Ascending aorta (tissue), 2 donors: ENCODE measurements around the gene RPTOR. TPM values are rescaled to one million over a fixed set of nuclear protein-coding genes. Genes with fewer than 3 reads are reported as not detected.

Experiments
- DNase-seq, 2 donors: peaks; one replicate each; pipeline ENCODE4 v3.0.0-alpha.2; 2019; ENCODE audit warnings: low spot score in 2 of 2
- H3K27ac ChIP-seq, 2 donors: fragments of 200-600 bp; sonication (generic); one replicate each; pipeline ENCODE4 v1.5.1; 2016 to 2017; ENCODE audit warnings: mild to moderate bottlenecking in 1 of 2
- H3K27me3 ChIP-seq: fragments of 200-600 bp; sonication (generic); one replicate; pipeline ENCODE4 v1.5.1; 2017
- H3K36me3 ChIP-seq, 2 donors: fragments of 200-600 bp; sonication (generic); one replicate each; pipeline ENCODE4 v1.5.1; 2016
- H3K4me1 ChIP-seq, 2 donors: fragments of 200-600 bp; sonication (generic); one replicate each; pipeline ENCODE4 v1.5.1; 2016 to 2017; ENCODE audit warnings: mild to moderate bottlenecking in 1 of 2
- H3K4me3 ChIP-seq, 2 donors: fragments of 200-600 bp; sonication (generic); one replicate each; pipeline ENCODE4 v1.5.1; 2016 to 2017; ENCODE audit warnings: mild to moderate bottlenecking in 1 of 2
- H3K9me3 ChIP-seq, 2 donors: fragments of 200-600 bp; sonication (generic); one replicate each; pipeline ENCODE4 v1.5.1; 2016
- intact Hi-C: fragments of 100-400 bp; cut with DNase I; formaldehyde crosslinking; loops from one replicate; pipeline ENCODE4 v1.15.1; 2023
- total RNA-seq: library from RNA; depleted of rRNA; stranded (reverse); fragments of >200 nt; gene quantifications from one replicate; pipeline ENCODE4 v1.1.0, GENCODE V29; 2016
- TF ChIP-seq, protein P1 (sequence below), 3 experiments: fragments of 200-600 bp in 2 of 3; fragments of 450-650 bp in 1 of 3; sonication (generic) in 2 of 3; IDR thresholded peaks; one replicate each; pipeline ENCODE4 v1.5.1; 2016 to 2019; ENCODE audit warnings: antibody characterized with exemption in 3 of 3, mild to moderate bottlenecking in 1 of 3, moderate library complexity in 1 of 3

RPTOR gene
- total RNA-seq, 1 donor from 2014 or later, result 36.1 TPM

DNA sequence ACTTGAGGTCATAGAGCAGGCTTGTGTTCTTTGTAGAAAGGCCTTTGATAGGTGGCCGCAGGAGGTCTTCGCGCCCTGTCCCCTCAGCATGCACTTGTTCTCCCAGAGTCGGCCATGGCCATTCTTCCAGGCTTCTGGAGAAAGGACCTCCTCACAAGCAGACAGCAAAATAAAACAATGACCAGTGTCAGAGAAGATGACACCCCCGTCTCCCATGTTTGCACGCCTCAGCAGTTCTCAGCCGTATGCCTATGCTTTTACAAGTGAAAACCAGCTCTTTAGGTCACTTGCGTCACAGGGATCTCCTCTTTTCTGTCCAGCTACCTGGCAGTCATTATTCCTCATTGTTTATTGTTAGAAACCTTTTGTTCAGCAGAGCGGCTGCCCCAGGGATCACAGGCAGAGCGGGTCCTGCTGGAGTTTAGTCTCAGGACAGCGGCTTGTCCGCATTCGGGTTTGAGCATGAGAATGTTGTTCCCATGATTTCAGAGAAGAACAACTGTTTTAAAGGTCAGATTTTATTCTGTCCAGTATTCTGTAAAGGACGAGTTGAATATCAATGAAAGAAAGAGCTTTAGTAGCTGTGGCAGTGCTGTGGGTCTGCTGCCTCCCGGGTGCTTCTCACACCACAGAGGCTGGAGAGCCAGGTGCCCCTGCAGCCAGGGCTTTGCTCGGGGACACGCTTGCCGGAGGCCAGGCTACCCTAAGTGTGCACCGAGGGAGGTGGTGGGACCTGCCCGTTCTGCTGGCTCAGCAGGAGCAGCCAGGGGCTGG, 123.9 kb downstream of the RPTOR start:
- H3K27ac ChIP-seq, result no peak overlapping the region
- no peaks in the 10 kb centered on the region for H3K27me3 ChIP-seq
- no peaks in the 10 kb centered on the region for H3K36me3 ChIP-seq
- no peak for DNase-seq
- no peak overlapping the region for H3K4me3 ChIP-seq
- no peaks in the 10 kb centered on the region for H3K9me3 ChIP-seq
- TF ChIP-seq, protein P1, sequence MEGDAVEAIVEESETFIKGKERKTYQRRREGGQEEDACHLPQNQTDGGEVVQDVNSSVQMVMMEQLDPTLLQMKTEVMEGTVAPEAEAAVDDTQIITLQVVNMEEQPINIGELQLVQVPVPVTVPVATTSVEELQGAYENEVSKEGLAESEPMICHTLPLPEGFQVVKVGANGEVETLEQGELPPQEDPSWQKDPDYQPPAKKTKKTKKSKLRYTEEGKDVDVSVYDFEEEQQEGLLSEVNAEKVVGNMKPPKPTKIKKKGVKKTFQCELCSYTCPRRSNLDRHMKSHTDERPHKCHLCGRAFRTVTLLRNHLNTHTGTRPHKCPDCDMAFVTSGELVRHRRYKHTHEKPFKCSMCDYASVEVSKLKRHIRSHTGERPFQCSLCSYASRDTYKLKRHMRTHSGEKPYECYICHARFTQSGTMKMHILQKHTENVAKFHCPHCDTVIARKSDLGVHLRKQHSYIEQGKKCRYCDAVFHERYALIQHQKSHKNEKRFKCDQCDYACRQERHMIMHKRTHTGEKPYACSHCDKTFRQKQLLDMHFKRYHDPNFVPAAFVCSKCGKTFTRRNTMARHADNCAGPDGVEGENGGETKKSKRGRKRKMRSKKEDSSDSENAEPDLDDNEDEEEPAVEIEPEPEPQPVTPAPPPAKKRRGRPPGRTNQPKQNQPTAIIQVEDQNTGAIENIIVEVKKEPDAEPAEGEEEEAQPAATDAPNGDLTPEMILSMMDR (IDR thresholded peaks at IDR 0.05), result no peak
- no peaks in the 10 kb centered on the region for H3K4me1 ChIP-seq
- intact Hi-C loops, result no loop called here

DNA sequence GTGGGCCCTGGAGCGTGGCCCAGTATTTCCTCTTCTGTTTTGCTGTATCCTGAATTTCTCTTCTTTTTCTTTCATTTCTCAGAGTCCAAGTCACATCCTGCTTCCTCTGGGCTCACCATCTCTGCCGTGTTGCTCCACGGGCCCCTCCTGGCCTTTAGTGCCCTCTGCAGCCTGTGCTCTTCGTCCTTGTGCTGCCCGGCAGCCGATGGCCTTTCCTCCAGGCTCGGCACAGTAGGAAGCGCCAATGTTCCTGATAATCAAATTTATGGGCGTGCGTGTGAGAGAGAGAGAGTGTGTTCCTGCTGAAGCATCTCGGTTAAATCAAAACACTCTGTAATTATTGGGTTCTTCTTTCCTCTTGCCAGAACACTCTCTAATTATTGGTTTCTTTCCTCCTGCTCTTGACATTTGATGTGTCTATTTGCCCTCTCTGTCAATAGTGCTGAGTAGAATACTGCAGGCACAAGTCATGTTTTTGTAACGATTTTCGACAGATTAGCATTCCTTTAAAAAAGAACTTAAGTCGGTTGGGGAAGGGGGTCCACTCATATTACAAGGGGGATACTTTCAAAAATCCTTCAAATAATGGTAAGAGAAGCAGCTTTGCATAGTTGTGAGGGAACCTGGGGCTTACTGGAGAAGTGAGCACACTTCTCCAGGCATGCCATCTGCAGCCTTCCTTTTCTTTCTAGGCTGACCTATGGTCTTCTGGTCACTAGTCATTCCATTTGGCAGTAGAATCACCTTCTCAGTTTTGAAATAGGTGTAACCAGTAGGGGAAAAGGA, 126.6 kb downstream of the RPTOR start:
- TF ChIP-seq, protein P1 (IDR thresholded peaks at IDR 0.05), result no peak
- Histone ChIP-seq H3K27me3 (no peaks in the 10 kb centered on the region), H3K4me3 (no peak overlapping the region), H3K9me3 (no peaks in the 10 kb centered on the region), H3K36me3 (no peaks in the 10 kb centered on the region), H3K27ac (no peak overlapping the region), H3K4me1 (no peaks in the 10 kb centered on the region)
- intact Hi-C loops, result no loop called here
- no peak for DNase-seq

DNA sequence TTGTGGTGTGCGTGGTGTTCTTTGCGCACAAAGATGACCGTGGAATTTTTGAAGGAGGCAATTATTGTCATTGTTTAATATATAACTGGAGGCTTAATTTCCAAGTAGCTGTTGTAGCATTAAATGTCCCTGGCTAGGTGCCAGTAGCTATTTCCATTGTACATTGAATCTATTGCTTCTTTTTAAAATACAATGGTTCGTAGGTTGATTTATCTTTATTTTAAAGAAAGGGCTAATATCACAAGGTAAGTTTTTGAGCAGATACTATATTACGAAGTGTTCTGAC, 127.1 kb downstream of the RPTOR start:
- TF ChIP-seq, protein P1 (IDR thresholded peaks at IDR 0.05), result no peak
- intact Hi-C loops, result no loop called here
- H3K4me3 ChIP-seq, result no peak overlapping the region

DNA sequence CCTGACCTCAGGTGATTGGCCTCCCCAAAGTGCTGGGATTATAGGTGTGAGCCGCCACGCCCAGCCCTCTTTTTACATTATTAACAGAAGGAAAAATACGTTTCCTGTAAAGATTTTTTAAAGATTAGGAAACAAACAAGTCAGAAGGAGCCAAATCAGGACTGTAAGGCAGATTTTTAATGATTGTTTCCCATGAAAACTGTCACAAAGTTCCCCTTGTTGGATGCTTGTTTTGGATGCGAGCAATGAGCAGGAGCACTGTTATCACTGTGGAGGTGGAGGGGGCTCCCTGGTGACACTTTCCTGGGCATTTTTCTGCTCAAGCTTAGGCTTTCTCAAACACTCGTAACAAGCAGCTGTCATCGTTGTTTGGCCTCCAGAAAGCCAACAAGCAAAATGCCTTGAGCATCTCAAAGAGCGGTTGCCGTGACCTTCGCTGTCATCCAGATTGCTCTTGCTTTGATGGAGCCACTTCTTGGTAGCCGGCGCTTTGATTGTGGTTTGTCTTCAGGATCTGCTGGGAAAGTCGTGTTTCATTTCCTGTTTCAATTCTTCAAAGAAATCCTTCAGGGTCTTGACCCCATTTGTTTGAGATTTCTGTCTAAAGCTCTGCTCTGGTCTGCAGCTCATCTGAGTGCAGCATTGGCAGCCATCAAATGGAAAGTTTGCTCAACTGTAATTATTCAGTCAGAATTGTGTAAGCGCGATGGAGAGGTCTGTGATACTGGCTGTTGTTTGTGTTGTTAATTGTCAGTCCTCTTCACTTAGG, 128.7 kb downstream of the RPTOR start:
- H3K27ac ChIP-seq, result no peak overlapping the region
- H3K4me3 ChIP-seq, result no peak overlapping the region
- DNase-seq, result no peak
- no peaks in the 10 kb centered on the region for H3K4me1 ChIP-seq
- H3K9me3 ChIP-seq, result no peaks in the 10 kb centered on the region
- H3K36me3 ChIP-seq, result no peaks in the 10 kb centered on the region
- TF ChIP-seq, protein P1 (IDR thresholded peaks at IDR 0.05), result no peak
- intact Hi-C loops, result no loop called here
- no peaks in the 10 kb centered on the region for H3K27me3 ChIP-seq

More for the DNA sequence above, 127.1 kb downstream of the RPTOR start:
- DNase-seq, result no peak
- Histone ChIP-seq H3K27ac (no peak overlapping the region), H3K4me1 (no peaks in the 10 kb centered on the region), H3K27me3 (no peaks in the 10 kb centered on the region), H3K36me3 (no peaks in the 10 kb centered on the region), H3K9me3 (no peaks in the 10 kb centered on the region)

DNA sequence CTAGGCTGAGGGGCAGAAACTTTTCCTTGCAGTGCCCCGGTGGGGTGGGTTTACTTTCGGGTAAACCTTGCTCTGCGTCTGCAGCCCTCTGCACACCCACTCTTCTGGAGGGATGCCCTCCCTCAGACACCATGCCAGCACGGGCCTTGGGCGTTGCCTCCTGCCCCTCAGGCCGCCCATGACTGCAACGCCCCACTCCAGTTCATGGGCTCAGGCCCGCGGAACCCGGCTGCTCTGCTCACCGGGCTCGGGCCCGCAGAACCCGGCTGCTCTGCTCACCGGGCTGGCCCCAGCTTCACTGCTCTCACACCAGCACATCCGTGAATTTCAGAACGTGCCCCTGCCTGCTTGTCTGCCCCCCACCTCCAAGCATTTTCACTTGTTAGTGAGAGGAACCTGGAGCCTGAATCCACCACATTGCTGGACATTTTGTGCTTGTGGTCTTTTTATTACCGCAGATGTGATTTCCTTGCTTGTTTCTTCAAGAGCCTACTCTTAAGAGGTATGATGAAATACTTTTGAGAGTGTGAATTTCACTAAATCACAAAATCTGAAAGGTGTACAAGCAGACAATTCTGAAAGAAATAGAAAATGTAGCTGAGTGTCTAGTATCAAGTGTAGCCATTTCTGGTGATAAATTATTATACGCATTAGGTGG, 130.9 kb downstream of the RPTOR start:
- no peaks in the 10 kb centered on the region for H3K4me1 ChIP-seq
- TF ChIP-seq, protein P1 (IDR thresholded peaks at IDR 0.05), result no peak
- no peaks in the 10 kb centered on the region for H3K27me3 ChIP-seq
- H3K9me3 ChIP-seq, result no peaks in the 10 kb centered on the region
- no peaks in the 10 kb centered on the region for H3K36me3 ChIP-seq
- no peak overlapping the region for H3K4me3 ChIP-seq
- no peak overlapping the region for H3K27ac ChIP-seq
- no peak for DNase-seq
- intact Hi-C loops, result no loop called here
